ENCODE results near the gene EPS8L3.
"Not testable (repeated sequence)": the region's sequence is repeated elsewhere in the genome, so short reads cannot be mapped to it uniquely, and the experiment has no call there.

The EPS8L3 gene

DNA sequence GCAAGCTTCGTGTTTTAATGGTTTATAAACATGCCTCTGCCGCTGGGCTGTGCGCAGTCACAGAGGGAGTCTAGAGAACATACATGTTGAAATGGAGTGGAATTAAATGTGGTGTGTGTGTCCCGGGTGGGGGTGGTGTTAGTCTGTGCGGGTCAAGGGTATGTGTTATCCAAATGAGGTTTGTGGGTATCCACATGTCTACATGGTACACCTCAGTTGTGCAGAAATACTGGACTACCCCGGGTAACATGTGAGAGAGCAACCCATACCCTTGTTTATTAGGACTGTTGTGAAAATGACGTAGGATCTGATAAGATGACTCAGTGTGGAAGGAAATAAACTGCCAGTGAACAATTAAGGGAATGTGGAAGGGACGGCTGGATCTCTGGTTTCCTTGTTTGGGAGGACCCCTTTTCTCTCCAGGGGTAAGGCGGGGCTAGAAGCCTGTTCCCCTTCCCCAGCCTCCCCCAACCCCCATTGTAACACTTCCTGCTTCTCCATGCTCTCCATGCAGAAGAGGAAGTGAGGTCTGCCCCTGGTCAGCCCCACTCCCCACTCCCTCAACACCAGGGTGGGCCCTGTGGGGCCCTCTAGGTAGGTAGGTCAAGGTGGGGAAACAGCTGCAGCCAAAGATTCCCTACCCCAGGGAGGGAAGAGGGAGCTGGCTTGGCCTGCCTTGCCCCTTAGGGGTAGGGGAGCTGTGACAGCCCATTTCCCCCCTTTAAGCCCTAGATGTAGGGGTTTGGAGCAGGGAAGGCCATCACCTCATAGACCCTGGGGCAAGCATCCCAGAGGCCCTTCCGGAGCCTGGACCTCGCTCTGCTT lies 690 bp downstream of the EPS8L3 start:
- DNase-seq (ENCODE audit: low spot score) = no peak

DNA sequence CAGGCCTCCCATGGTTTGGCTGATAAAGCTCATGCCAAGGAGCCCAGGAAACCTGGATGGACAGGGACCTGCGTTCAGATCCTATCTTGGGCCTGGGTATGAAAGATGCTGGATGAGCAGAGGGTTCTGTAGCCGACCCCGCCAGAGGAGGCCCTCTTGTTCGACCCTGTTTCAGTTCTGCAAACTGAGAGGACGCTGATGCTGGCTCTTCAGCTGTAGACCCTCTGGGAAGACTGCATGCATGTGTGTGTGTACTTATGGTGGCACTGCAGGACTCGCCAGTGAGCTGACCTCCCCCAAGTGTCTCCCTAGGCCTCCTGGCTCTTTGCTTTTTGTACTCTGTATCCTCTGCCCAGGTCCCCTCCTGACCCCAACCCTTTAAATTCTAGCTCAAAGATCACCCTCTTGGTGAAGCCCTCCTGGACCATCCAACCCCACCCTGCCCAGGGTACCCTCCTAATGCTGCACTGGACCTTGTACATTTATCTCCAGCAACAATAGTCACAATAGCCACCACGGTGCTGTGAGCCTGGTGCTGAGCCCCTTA lies 1.6 kb downstream of the EPS8L3 start:
- DNase-seq (ENCODE audit: low spot score) = no peak

DNA sequence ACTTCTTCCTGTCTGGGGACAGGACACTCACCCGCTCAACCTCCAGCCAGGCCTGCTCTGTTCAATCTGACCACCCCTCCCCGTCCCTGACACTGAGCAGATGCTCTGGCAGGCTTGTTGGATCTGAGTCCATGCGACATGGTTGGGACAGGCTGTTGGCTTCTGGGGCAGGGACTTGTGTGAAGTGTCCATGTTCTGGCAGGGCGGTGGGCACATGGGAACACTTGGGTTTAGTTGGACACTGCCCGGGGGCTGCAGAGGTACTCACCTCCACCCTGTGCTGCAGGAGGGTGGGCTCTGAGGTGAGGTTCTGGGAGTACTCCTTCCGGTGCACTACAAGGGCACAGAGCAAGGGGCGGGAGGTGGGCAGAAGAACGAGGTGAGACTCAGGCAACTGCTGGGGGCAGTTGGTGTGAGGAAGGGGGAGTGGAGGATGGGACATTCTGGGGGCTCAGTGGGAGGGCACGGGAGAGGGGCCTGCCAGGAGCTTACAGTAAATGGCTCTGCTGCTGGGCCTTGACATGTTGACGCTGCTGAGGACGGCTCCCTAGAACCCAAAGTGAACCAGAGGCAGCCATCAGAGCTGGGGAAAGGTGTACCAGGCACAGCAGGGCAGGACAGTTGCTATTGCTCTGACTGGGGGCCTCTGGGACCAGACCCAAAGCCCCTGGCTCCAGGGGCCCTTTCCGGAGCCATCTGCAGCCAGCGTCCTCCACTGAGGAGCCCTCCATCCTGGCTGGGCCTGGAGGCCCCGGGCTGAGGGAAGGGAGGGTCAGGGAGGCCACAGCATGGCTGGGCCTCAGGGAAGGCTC lies 2.3 kb downstream of the EPS8L3 start:
- DNase-seq (ENCODE audit: low spot score) = no peak

DNA sequence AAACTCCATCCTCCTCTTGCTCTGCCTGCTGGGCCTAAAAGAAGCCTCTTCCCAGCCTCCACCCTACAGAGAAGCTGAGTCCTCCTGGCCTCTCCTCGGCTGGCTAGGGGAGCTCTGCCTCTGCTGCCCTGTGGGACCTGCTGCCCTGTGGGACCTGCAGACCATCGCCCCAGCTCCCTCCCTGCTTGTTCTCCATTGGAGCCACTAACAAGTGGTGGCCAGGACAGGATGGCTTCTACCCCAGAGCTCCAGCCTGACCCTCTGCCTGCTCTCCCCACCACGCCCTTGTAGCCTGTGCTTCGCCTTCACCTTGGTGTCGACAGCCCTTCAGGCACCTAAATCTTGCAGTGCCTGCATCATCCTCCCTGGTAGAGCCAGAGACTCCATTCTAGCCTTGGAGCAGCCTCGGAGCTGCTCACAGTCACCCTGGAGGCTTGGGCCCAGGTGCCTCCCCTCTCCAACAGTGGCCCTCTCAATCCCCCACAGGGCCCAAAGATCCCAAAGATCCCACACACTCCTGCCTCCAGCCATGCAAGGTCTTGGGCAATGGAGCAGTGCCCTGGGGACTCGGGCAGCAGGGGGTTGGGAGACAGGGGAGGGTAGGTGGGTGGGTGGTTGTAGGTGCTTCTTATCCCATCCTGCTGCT lies 3.0 kb downstream of the EPS8L3 start:
- no peak for DNase-seq (ENCODE audit: low spot score)

DNA sequence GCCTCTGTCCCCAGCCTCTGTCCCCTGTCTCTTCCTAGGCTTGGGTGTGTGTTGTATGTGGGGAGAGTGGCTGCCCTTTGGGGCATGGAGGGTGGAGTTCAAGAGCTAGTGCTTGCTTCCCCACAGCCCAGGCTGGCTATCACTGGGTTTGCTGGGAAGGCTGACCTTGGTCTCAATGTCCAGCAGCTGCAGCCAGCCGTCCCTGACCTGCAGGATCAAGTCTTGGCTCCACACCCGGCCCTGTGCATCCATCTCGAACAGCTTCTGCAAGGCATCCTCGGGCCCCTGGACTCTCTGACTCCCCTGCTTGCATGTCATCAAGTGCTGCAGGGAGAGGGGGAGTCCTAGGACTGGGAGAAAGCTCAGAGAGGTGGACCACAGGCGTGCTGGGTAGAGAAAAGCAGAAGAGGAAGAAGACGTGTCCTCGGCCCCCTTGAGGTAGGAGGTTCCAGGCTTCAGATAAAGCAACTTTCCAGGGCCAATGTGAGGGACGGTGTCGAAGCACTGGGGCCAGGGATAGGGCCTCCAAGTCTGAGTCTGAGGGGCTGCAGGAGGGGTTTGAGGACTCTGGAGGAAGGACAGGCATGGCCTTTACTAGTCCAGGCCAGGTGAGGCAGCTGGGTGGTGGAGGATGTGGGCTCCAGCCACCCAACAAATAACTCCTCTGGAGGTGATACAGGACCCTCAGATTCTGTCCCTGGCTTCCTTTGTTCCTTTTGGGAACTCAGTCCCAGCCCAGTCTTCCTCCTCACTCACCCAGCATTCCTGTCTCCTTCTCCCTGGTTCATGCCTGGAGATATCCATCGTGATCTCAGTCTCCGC lies 4.0 kb downstream of the EPS8L3 start:
- DNase-seq (ENCODE audit: low spot score) = no peak

DNA sequence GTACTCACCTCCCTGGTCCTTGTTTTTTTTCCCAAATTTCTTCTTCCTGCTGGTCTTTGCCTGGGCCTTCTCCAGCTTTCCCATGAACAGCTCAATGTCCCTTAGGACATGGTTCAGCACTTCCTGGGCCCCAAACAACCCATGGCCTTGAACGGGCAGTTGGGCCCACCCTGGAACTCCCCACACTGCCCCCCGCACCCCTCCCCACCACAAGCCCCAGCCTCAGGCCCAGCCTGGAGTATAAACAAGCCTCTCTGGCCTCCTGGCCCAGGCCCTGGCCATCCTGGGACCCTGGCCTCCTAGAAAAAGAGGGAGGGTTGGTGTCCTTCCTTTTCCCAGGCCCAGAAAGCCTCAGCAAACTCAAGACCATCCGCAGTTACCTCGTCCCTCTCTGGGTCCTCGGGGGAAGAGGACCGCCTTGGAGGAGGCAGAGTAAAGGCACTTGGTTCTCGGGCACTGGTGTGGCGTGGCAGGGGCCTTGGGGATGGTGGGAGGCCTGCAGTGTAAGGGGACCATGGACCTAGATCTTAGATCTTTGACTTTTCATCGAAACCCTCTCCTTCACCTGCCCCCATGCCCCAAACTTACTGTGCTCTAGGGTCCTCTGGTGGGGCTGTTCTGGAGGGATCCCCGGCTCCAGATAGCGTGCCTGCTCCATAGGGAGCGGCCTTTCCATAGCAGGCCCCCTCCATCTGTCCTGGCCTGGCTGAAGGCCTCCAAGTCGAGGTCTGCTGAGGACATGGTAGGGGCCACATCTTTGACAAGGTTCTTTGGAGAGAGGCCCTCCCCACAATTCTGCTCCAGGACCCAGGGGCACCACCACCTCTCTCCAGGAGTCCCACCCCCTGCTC lies 5.6 kb downstream of the EPS8L3 start:
- no peak for DNase-seq (ENCODE audit: low spot score)

DNA sequence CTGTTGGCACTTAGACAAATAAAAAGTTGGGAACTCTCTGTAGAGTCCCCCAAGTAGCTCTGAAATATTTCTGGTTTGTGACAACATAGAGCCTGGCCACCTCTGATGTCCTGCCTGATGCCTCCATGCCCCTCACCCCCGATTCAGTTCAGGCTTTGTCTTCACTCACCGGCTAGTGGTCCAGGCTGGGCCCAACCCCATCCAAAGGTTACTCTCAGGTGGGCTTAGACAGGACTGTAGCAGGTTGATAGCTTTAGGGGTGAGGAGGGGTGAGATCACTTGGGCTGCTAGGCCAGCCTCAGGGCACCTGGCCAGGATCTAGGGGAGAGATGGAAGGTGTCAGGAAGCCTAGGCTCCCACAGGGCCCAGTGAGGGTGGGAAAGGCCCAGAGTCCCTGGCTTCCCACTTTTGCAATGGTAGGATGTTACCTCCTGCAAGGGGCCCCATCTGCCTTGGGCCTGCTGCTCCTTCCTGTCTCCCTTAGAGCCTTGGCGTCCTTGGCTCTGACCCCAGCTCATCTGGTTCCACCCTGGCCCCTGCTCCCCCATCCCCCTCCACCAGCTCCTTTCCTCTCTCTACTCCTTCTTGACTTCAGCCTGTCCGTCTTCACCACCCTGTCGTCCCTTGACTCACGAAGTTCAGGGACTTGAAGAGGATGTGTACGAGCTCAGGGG lies 6.7 kb downstream of the EPS8L3 start:
- no peak for DNase-seq (ENCODE audit: low spot score)

DNA sequence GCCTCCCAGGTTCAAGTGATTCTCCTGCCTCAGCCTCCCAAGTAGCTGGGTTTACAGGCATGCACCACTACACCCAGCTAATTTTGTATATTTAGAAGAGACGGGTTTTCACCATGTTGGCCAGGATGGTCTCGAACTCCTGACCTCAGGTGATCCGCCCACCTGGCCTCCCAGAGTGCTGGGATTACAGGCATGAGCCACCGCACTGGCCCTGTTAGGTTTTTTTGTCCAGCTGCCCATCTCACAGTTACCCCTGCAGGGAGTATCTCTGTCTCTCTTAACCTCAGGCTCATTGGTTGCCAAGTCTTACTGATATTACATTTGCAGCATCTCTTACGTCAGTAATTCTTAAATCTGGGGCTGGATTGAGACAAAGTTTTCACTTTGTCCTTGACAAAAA lies 7.4 kb downstream of the EPS8L3 start:
- DNase-seq (ENCODE audit: low spot score) = not testable (repeated sequence)

DNA sequence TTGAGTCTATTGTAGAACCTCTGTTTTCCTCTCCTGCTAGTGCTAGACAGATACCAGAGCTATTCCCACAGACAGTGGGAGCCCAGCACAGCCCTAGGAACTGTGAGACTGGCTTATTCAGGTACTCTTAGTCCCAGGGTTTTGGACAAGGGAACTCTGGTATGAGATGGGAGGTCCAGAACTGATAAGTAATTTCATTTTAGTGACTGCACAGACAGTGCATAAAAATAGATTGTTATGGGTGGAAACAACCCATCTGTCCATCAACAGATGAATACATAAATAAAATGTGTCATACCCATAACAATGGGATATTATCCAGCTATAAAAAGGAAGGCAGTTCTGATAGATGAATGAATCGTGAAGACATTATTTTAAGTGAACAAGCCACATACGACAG lies 9.0 kb downstream of the EPS8L3 start:
- no peak for DNase-seq (ENCODE audit: low spot score)

DNA sequence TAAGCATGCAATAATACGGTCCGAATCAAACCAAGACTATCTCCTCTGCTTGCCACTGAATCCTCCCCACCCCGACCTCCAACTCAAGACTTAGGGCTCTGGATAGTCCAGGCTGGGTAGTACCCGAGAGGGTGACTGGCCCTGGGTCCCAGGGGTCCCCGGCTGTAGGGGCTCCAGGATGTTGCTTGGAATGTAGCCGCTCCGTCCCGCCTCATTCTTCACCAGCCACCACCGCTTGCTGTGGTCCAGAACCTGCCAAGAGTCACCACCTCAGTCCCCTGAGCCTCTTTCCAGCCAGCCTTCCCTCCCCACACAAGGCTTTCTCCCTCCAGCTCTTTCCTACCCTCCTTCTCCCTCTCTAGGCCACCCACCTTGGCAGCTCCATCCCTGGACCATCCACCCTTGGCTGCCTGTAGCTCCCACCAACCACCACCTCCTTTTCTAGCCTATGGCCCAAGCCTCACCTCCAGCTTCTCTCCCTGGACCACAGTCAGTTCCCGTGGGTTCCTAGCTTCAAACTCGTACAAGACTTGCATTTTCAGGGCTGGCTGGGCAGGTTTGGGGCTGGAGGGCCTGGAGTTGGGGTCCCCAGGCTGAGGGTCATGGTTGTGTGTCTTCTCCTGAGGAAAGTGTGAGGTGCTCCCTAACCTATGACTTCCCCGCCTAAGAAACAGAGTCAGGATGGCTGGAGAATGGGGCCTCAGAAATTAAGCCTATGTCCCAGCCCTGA lies 12.0 kb downstream of the EPS8L3 start:
- DNase-seq (ENCODE audit: low spot score) = no peak

DNA sequence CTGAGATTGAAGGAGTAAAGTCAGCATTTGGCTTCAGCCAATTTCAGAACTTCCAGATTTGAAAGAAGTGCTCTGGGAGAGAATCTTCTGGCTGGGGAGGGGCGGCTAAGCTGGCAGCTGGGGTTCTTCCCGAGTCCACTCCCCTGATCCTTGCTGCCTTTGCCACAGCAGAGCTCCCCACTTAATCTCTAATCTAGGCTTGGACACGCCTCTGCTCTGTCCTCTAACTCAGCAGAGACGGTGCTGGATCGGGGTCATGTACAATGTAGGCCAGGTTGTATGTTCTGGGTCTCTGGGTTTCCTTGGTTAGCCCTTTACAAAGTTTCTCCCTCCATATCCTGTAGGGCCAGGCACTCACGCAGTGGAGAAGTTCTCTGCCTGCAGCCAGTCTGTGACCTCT lies 12.8 kb downstream of the EPS8L3 start:
- no peak for DNase-seq (ENCODE audit: low spot score)

DNA sequence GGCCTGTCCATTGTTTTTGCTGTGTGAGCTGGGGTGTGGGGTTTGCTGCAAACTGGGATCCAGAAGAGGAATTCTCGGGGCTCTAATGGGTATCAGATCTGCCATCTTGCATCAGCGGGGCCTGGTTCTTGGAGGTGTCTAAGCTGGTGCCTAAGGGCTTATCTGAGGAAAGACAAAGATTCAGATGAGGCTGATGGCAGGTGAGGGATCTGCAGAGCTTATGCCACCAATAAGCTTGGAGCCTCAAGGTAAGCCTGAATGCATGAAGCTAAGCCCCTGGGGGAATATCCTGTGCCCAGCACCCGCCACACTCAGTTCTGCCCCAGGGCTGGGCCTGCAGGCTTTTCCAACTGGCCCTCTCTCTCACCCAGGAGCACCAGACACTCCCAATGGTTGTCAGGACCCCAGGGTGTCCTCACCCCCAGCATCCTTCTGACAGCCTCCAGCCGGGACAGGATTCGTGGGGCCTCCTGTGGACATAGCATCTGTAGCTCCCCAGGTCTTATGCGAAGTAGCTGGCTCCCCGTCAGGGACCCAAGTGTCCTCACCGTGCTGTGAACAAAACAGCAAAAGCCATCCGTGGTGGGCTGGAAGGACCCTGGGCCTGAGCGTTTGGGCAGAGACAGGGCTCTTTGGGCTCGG lies 13.4 kb downstream of the EPS8L3 start:
- no peak for DNase-seq (ENCODE audit: low spot score)

DNA sequence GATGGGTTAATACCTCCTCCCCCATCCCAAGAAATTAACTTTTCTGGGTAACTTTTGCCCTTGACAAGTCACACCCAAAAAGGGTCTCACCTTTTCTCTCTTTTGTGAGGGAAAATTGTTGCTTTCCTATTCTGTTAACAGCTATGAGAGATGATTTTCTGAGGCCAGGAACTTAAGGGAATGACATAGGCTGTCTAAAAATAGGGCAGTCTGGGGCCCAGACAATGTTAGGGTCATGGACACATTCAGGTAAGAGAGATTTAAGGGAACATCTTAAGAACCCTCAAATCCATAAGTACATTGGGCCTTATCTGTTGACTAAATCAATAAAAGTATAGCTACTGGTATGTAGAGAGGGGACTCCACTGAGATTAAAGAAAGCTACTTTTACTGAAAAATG lies 14.5 kb downstream of the EPS8L3 start:
- DNase-seq (ENCODE audit: low spot score) = no peak

DNA sequence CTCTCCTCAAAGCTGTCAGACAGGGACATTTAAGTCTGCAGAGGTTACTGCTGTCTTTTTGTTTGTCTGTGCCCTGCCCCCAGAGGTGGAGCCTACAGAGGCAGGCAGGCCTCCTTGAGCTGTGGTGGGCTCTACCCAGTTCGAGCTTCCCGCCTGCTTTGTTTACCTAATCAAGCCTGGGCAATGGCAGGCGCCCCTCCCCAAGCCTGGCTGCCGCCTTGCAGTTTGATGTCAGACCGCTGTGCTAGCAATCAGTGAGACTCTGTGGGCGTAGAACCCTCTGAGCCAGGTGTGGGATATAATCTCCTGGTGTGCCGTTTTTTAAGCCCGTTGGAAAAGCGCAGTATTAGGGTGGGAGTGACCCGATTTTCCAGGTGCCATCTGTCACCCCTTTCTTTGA lies 15.4 kb downstream of the EPS8L3 start:
- DNase-seq (ENCODE audit: low spot score) = not testable (repeated sequence)

DNA sequence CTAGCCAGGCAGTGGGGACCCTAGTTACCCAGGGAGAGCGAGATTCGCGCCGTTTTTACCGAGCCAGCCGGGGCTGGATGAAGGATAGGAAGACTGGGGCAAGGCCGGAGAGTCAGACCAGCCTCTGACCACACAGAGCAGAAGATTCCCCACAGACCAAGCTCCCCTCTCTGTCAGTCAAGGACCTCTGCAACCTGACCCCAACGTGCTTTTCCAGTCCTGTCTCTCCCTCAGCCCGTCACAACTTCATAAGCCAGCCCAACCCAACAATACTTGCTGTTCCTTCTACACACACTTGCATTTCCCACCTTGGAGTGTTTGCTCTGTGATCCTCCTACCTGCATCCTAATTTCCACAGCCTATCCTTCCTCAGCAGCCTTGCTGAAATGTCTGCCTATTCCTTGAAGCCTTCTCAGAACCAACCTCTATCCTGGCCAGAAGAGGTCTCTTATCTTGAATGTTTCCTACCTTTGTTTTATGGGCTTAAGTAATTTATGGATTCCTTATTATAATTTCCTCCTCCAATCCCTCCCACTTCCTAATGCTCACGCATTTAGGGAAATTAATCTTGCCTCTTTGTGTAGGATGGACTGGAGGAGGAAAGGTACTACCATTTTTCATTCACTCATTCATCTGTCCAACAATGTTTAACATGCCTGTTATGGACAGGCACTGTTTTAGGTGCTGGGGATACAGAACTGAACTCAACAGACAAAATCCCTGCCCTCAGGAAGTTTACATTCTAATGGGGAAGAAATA lies 22.9 kb downstream of the EPS8L3 start, which contains the start of gene GSTM3:
Gene GSTM3 (minus strand): TSS at position 424 of the 759 bp plus-strand sequence. CDS start 751 bp downstream, outside the sequence.
- DNase-seq (ENCODE audit: low spot score) = no peak

DNA sequence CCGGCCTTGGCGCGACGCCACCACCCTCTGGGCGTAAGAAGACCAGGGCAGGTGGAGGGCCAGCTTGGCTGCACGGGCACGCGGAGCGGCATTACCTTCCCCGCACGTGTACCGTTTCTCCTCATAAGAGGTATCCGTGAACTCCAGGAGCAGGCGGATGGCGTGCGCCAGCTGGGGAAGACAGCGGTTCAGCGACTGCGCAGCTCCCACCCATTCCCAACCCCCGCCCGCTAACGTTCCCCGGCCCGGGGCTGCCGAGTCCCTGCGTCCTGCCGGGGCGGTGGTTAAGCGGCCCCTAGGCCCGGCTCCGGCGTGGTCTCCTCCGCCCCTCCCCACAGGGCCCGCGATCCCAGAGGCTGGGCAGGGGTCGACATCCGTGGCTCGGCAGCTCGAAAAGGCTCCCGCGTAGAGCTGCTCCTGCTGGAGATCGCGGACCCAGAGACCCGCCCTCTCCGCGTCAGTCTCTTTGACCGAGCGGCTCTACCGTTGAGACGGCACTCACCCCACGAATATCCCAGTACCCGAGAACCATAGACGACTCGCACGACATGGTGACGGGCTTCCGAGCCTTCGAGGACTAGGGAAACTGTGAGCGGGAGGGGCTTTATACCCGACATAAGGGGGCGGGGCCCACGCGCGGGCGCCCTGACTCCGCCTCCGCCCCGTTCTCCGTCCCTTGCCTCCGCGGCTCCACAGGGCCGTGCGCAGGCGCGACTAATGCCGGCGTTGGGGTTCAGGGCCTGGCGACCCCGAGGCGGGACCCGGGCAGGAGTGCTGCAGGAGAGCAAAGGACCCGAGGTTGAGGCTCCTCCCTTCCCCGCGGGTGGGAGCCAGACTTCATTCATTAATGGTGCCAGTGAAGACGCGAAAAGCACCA lies 23.7 kb downstream of the EPS8L3 start:
- peak; percentile 91 for DNase-seq (ENCODE audit: low spot score)
